SK-N-SH treated with all-trans-retinoic acid at 6 μM for 48 hours (cell line): ENCODE data around the gene MGAT3.

Experiments used
- GLIS3 ChIP-seq: fragments of 250-450 bp; sonication (Bioruptor Pico); IDR thresholded peaks from 2 replicates; pipeline ENCODE4 v1.5.0; 2020; ENCODE audit warnings: mild to moderate bottlenecking, moderate library complexity
- PPARA ChIP-seq: fragments of 250-450 bp; sonication (Bioruptor Pico); IDR thresholded peaks from 2 replicates; pipeline ENCODE4 v1.5.0; 2020; ENCODE audit warnings: mild to moderate bottlenecking, borderline replicate concordance

DNA sequence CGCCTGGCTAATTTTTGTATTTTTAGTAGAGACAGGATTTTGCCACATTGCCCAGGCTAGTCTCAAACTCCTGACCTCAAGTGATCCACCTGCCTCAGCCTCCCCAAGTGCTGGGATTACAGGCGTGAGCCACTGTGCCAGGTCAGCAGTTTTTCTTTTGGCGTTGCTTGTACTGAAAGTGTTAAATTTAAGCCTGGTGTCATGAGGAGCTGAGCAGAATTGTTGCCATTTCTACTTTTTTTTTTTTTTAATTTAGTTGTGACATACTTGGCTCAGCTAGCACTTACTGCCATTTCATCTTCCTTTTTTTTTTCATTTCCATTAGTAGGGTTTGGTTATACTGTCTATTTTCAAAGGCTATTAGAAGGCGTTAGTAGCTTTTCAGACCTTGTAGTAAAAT, 46.5 kb upstream of the MGAT3 start:
- TF ChIP-seq PPARA (CRISPR knock-in tag), result no peak
- TF ChIP-seq GLIS3, result no peak
